ENCODE results near the gene SIGLEC7. TPM values are rescaled to one million over a fixed set of nuclear protein-coding genes. Genes with fewer than 3 reads are reported as not detected.

Gene SIGLEC7
- total RNA-seq, 2 donors from 2014 or later: not detected

DNA sequence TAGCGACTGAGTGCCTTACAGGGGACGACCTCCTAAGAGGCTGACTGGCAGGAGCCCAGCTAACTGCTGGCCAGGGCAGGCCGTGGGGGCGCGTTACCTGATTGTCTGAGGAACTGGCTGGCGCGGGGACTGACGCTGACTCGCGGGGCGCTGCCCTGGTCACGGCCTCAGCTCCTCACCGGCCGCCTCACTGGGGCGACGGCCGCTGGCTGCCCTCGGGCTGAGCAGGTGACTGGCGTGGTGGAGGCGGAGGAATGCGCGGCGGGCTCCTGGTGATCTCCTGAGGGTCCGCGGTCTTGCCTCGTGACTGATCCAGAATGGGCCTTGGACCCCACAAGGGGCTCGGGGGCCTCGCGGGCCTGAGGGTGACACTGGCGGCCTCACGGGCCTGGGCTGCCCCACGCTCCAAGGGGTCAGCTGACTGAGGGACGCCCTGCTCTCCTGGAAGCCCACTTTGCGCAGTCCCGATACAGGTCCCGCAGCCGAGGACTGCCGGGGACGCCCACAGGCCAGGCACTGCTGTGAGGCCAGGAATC is 39.3 kb downstream of the SIGLEC7 start:
- TF ChIP-seq, protein P1, sequence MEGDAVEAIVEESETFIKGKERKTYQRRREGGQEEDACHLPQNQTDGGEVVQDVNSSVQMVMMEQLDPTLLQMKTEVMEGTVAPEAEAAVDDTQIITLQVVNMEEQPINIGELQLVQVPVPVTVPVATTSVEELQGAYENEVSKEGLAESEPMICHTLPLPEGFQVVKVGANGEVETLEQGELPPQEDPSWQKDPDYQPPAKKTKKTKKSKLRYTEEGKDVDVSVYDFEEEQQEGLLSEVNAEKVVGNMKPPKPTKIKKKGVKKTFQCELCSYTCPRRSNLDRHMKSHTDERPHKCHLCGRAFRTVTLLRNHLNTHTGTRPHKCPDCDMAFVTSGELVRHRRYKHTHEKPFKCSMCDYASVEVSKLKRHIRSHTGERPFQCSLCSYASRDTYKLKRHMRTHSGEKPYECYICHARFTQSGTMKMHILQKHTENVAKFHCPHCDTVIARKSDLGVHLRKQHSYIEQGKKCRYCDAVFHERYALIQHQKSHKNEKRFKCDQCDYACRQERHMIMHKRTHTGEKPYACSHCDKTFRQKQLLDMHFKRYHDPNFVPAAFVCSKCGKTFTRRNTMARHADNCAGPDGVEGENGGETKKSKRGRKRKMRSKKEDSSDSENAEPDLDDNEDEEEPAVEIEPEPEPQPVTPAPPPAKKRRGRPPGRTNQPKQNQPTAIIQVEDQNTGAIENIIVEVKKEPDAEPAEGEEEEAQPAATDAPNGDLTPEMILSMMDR (IDR thresholded peaks at IDR 0.05): no peak
- no peak for TF ChIP-seq POLR2A (IDR thresholded peaks at IDR 0.05)
- intact Hi-C loops (cut with DNase I): no loop called here
- no peak for ATAC-seq
- Histone ChIP-seq H3K27me3 (no peaks in the 10 kb centered on the region), H3K9me3 (no peaks in the 10 kb centered on the region), H3K4me1 (no peaks in the 10 kb centered on the region), H3K36me3 (replicated peaks in 1 of 2; ENCODE audit: insufficient read depth in 1 of 2, low read depth in 2 of 2) (no peaks in the 10 kb centered on the region), H3K27ac (no peak overlapping the region), H3K4me3 (no peak overlapping the region)
- 79 to 83% methylated on average over 11 to 26 of the region's 39 CpGs for WGBS, 2 donors
- no peak for DNase-seq

DNA sequence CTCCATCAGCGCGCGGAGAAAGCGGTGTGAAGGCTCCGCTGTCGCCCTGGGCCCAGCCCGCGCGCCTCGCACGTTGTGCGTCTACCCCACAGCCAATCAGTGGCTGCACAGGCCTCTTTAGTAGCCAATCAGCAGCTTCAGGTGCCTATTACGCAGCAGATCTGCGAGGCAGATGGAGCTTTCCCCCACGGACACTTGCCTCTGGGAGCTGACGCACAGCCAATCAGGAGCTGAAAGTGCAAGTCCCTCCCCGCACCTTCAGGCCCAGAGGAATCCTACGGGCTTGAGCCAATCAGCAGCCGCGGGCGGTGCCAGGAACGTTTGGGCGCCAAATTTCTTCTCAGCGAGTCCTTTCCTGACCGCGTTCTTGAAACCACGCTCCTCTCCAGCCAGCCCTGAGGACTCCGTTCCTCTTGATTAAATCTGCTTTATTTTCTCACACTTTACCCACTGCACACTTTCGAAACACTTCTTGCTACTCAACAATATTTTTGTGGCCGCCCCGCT is 39.9 kb downstream of the SIGLEC7 start:
- H3K36me3 ChIP-seq (replicated peaks in 1 of 2; ENCODE audit: insufficient read depth in 1 of 2, low read depth in 2 of 2): no peaks in the 10 kb centered on the region
- ATAC-seq (no peak), DNase-seq (no peak)
- 55 to 69% methylated on average over 16 to 27 of the region's 31 CpGs for WGBS, 2 donors
- H3K27ac ChIP-seq: no peak overlapping the region
- no peak overlapping the region for H3K4me3 ChIP-seq
- no peaks in the 10 kb centered on the region for H3K27me3 ChIP-seq
- no peaks in the 10 kb centered on the region for H3K4me1 ChIP-seq
- no peaks in the 10 kb centered on the region for H3K9me3 ChIP-seq
- TF ChIP-seq POLR2A (IDR thresholded peaks at IDR 0.05): no peak
- TF ChIP-seq, protein P1 (IDR thresholded peaks at IDR 0.05): no peak
- intact Hi-C loops (cut with DNase I): no loop called here

DNA sequence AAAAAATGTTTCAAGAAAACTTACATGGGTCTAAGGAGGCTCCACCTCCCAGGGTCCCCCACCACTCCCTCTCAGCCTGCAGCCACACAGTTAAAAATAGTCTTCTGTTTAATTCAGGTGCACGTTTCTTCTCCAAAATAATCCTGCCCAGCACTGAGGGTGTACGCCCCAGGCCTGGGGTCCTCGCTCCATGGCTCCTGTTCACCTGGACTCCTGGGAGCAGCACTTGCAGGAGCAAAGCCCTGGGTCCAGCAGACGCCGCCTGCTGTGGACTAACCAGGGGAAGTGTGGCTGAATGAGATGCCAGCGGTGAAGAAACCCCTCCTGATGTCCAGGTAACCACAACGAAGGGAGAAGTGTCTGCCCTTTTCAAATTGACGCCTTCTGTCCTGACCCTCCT is 41.5 kb downstream of the SIGLEC7 start:
- Histone ChIP-seq H3K27me3 (no peaks in the 10 kb centered on the region), H3K36me3 (replicated peaks in 1 of 2; ENCODE audit: insufficient read depth in 1 of 2, low read depth in 2 of 2) (no peaks in the 10 kb centered on the region), H3K9me3 (no peaks in the 10 kb centered on the region), H3K4me3 (no peak overlapping the region), H3K4me1 (no peaks in the 10 kb centered on the region), H3K27ac (no peak overlapping the region)
- ATAC-seq (no peak), DNase-seq (no peak)
- intact Hi-C loops (cut with DNase I): no loop called here
- no peak for TF ChIP-seq POLR2A (IDR thresholded peaks at IDR 0.05)
- 49 to 59% methylated on average over 5 to 8 of the region's 8 CpGs for WGBS, 2 donors

DNA sequence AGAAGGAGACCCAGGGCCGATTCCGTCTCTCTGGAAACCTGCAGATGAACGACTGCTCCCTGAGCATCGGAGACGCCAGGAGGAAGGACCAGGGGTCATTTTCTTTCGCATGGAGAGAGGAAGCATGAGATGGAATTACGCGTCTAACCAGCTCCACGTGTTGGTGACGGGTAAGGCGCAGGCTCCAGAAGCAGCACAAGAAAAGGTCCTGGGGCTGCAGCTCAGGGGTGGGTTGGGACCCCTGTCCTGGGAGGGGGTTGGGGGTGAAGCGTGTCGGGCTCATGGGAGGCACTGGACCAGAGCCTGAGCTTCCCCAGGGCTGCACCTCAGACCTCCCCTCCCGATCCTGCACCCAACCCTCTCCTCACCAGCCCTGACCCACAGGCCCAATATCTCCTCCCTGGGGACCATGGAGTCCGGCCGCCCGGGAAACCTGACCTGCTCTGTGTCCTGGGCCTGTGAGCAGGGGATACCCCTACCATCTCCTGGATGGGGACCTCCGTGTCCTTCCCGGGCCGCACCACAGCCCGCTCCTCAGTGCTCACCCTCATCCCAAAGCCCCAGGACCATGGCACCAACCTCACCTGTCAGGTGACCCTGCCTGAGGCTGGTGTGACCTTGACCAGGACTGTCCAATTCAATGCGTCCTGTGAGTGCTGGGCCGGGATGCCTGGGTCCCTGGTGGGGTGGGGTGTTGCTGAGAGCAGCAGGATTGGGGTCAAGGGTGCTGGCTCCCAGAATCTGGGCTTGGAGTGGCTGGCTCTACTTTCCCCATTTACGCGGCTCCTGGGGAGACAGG is 43.2 kb downstream of the SIGLEC7 start:
- ATAC-seq: no peak
- Histone ChIP-seq H3K4me3 (no peak overlapping the region), H3K36me3 (replicated peaks in 1 of 2; ENCODE audit: insufficient read depth in 1 of 2, low read depth in 2 of 2) (no peaks in the 10 kb centered on the region), H3K4me1 (no peaks in the 10 kb centered on the region), H3K27ac (no peak overlapping the region), H3K27me3 (no peaks in the 10 kb centered on the region), H3K9me3 (no peaks in the 10 kb centered on the region)
- intact Hi-C loops (cut with DNase I): no loop called here
- TF ChIP-seq, protein P1 (IDR thresholded peaks at IDR 0.05): no peak
- TF ChIP-seq POLR2A (IDR thresholded peaks at IDR 0.05): no peak
- DNase-seq: no peak
- 56 to 75% methylated on average over 14 to 23 of the region's 25 CpGs for WGBS, 2 donors

DNA sequence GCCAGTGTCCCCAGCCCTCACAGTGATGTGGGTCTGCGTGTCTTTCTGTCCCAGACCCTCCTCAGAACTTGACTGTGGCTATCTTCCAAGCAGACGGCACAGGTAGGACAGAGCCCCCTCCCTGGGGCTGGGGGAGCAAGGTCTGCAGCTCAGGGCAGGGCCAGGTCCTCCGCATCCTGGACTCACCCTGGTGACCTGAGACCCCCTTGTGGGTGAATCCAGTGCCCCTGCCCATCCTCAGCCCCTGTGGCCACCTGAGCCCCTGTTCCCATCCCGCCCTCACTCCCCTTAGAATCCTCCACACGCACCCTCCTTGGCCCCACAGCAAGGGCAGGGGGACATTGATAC is 43.7 kb downstream of the SIGLEC7 start:
- H3K27me3 ChIP-seq: no peaks in the 10 kb centered on the region
- TF ChIP-seq POLR2A (IDR thresholded peaks at IDR 0.05): no peak
- no peak for DNase-seq
- no peak overlapping the region for H3K27ac ChIP-seq
- H3K4me1 ChIP-seq: no peaks in the 10 kb centered on the region
- WGBS, 2 donors: 60 to 67% methylated on average over 1 to 5 of the region's 5 CpGs
- H3K4me3 ChIP-seq: no peak overlapping the region
- ATAC-seq: no peak
- intact Hi-C loops (cut with DNase I): no loop called here
- H3K9me3 ChIP-seq: no peaks in the 10 kb centered on the region
- H3K36me3 ChIP-seq (replicated peaks in 1 of 2; ENCODE audit: insufficient read depth in 1 of 2, low read depth in 2 of 2): no peaks in the 10 kb centered on the region
